ENCODE results near the gene MEA1. TPM values are rescaled to one million over a fixed set of nuclear protein-coding genes. Genes with fewer than 3 reads are reported as not detected.

MEA1 gene
- total and polyA plus RNA-seq, 2 experiments from 2014 or later, result 70.5 to 205 TPM

GRCh38 chr6:42984924-42985475, 28.7 kb downstream of the MEA1 start (continued):
- TF ChIP-seq ETS1 (IDR thresholded peaks at IDR 0.05) (no peak), NANOG (IDR thresholded peaks at IDR 0.05; ENCODE audit: borderline replicate concordance) (no peak), ZNF114 (CRISPR knock-in tag; IDR thresholded peaks at IDR 0.05) (no peak), ZNF331 (CRISPR knock-in tag; IDR thresholded peaks at IDR 0.05; ENCODE audit: low read depth) (no peak), JUNB (IDR thresholded peaks at IDR 0.05; ENCODE audit: unreplicated experiment) (no peak), EZH2 (IDR thresholded peaks at IDR 0.05; ENCODE audit: low read depth, unreplicated experiment) (no peak)
- TF ChIP-seq, protein P1, sequence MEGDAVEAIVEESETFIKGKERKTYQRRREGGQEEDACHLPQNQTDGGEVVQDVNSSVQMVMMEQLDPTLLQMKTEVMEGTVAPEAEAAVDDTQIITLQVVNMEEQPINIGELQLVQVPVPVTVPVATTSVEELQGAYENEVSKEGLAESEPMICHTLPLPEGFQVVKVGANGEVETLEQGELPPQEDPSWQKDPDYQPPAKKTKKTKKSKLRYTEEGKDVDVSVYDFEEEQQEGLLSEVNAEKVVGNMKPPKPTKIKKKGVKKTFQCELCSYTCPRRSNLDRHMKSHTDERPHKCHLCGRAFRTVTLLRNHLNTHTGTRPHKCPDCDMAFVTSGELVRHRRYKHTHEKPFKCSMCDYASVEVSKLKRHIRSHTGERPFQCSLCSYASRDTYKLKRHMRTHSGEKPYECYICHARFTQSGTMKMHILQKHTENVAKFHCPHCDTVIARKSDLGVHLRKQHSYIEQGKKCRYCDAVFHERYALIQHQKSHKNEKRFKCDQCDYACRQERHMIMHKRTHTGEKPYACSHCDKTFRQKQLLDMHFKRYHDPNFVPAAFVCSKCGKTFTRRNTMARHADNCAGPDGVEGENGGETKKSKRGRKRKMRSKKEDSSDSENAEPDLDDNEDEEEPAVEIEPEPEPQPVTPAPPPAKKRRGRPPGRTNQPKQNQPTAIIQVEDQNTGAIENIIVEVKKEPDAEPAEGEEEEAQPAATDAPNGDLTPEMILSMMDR (conservative IDR thresholded peaks at IDR 0.05; ENCODE audit: low read depth in 2 of 2), result no peak

DNA sequence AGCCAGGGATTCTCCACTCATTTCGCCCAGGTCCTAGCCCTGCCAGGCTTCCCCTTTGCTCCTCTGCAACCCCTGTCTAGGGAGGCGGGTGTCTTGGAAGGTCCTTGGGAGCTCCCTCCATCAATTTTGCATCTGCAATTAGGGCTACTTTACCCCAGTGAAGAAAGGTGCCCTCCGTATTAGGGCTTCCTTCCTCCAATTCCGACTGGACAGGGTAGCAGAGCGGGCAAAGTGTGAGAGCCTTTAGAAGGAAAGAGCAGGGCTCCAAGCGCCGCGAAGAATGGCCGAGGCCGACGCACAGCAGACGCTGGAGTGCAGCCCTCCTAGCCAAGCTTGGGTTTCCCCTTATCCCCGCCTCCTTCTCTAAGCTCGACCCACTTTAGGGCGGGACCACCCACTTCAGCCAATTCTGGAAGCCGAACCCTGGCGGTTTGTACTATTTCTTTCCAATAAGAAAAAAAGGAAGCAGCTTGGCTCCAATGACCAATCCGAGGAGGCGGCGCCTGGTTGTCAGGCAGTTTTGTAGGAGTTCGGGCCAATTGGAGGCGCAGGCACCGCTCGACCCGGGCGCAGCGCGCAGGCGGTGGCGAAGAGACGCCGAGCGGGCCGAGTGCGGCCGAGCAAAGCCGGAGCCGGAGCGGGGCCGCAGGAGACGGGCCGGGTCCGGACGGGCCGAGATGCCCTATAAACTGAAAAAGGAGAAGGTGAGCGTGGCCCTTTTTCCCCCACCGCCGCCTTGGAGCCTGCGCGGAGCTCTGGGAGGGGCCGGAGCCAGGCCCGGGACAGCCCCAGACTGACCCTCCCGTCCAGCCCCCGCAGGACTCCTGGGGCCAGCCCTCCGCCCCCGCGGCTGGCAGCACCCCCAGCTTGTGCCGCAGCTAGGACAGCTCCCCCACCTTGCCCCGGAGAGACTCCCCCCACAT, 29.5 kb downstream of the MEA1 start, which contains the start of gene PPP2R5D:
TSS of gene PPP2R5D (plus strand) at position 570 of the 923 bp plus-strand sequence. CDS start at position 678, 108 bp downstream.
- H2AFZ ChIP-seq, result peak within 1 kb of the TSS; percentile 30; the same call in 1 of the 2 replicates
- H3K79me2 ChIP-seq (replicated peaks; ENCODE audit: insufficient read depth), result peaks cover 17% of the 10 kb centered on the region
- Mint-ChIP-seq H3K27ac (peak within 1 kb of the TSS; percentile 82), H3K9me3 (no peaks in the 10 kb centered on the region), H3K4me1 (peaks cover 24% of the 10 kb centered on the region), H3K36me3 (ENCODE audit: low read depth) (peaks cover 6% of the 10 kb centered on the region; the same call in 1 of the 3 replicates), H3K27me3 (ENCODE audit: insufficient read depth, low read depth, poor library complexity) (peaks cover 12% of the 10 kb centered on the region), H3K4me3 (peak within 1 kb of the TSS; percentile 88)
- H4K20me1 ChIP-seq (replicated peaks; ENCODE audit: insufficient read depth), result peaks cover 5% of the 10 kb centered on the region; the same call in 1 of the 2 replicates
- TF ChIP-seq POLR2AphosphoS5 (IDR thresholded peaks at IDR 0.05; ENCODE audit: low read depth) (peak; percentile 97), CREB1 (CRISPR knock-in tag; IDR thresholded peaks at IDR 0.05; ENCODE audit: low read depth) (peak; percentile 1; the same call in 1 of the 2 replicates), EZH2 (IDR thresholded peaks at IDR 0.05; ENCODE audit: low read depth, unreplicated experiment) (no peak)
- peak within 1 kb of the TSS; percentile 88 for H3K4me2 ChIP-seq
- peaks cover 12% of the 10 kb centered on the region; the same call in 1 of the 2 replicates for H3F3A ChIP-seq (replicated peaks; ENCODE audit: low read depth)
- 0 out of 2 replicates have a peak, but pooled peaks cover 2% of the 10 kb centered on the region for H3K36me3 ChIP-seq (ENCODE audit: insufficient read depth)
- H3K9me2 ChIP-seq (ENCODE audit: insufficient read depth), result no peaks in the 10 kb centered on the region
- H3K27me3 ChIP-seq (ENCODE audit: insufficient read depth), result no peaks in the 10 kb centered on the region
- peaks cover 17% of the 10 kb centered on the region for H3K4me1 ChIP-seq (ENCODE audit: insufficient read depth)
- peak; percentile 92 for ATAC-seq
- peak within 1 kb of the TSS; percentile 73 for H3K4me3 ChIP-seq
- peak within 1 kb of the TSS; percentile 85; the same call in 1 of the 2 replicates for H3K27ac ChIP-seq (ENCODE audit: low read depth)
- DNase-seq (ENCODE audit: low spot score), result peak; percentile 100
